GM19240 (cell line): Measurements from ENCODE around the gene LGALS3BP.
A peak's percentile ranks its signal among the peaks of the same experiment; 100 is the strongest.

Source experiments
- DNase-seq: peaks from one replicate; pipeline ENCODE4 v3.0.0; 2011; ENCODE audit warnings: low spot score; ENCODE audit not compliant: insufficient read length

The LGALS3BP gene

DNA sequence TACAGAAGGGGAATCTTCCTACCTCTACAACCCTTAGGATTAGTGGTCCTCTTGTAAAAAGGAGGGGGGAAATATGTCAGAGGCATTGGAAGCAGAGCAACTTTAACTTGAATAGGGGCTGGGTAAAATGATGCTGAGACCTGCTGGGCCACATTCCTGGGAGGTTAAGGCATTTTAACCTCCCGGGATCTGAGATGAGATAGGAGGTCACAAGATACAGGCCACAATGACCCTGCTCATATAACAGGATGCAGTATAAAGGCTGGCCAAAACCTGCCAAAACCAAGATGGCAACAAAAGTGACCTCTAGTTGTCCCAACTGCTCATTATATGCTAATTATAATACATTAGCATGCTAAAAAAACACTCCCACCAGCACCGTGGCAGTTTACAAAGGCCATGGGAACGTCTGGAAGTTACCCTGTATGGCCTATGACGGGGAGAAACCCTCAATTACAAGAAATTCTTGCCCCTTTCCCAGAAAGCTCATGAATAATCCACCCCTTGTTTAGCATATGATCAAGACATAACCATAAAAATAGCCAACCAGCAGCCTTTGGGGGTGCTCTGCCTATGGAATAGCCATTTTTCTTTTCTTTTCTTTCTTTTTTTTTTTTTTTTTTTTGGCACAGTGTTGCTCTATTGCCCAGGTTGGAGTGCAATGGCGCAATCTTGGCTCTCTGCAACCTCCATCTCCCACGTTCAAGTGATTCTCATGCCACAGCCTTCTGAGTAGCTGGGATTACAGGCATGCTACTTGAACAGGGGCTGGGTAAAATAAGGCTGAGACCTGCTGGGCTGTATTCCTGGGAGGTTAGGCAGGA, 38.0 kb upstream of the LGALS3BP start:
- DNase-seq: no peak

DNA sequence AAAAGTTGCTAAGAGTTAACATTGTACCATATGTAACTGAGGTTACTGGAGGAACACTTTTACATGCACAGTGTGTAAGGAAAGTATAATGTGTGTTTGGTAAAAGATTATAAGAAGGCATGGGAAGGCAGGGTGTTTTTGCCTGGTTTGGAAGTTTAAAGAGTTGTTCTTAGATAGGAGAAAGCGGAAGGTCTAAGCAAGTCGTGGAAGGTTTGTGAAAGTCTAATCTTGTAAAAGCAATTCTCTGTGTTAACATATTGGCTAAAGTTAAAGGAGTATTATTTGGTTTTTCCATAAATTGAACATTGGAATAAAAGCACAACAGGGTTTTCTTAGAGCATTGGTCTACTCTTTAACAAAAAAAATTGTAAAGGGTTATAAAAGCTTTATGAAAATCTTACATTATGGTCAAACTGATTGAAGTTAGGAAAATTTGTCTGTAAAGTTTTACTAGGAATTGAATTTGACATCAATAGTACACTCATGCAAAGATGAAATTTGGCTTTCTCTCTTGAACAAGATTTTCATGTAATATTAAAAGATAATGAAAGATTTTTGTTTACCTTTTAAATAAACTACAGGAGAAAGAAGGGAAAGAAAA, 34.5 kb upstream of the LGALS3BP start:
- DNase-seq: no peak

DNA sequence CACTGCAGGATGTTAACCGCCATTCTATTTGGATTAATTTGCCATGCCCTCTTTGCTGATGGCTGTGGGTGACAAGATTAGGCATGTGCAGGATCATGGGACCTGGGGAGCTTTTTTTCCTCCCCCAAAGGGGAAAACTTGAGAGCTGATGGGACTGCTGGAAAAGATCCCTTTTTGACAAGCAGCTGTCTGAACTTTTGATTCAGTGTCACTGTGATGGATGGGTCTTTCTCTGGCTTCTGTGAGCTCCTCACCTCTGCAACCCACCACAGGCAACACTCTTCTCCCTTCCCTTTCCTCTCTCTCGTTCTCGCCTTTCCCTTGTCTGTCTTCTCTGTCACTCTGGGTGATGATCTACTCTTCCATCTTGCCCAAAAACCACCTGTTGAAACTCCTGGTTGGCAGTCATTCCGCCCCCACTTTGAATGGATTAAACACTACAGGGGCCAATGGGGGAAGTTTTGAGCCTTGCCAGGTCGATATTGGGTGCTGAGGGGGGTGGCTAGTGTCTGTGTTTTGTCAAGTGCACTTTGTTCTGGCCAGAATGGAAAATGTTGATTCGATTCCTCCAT, 32.9 kb upstream of the LGALS3BP start:
- no peak for DNase-seq

DNA sequence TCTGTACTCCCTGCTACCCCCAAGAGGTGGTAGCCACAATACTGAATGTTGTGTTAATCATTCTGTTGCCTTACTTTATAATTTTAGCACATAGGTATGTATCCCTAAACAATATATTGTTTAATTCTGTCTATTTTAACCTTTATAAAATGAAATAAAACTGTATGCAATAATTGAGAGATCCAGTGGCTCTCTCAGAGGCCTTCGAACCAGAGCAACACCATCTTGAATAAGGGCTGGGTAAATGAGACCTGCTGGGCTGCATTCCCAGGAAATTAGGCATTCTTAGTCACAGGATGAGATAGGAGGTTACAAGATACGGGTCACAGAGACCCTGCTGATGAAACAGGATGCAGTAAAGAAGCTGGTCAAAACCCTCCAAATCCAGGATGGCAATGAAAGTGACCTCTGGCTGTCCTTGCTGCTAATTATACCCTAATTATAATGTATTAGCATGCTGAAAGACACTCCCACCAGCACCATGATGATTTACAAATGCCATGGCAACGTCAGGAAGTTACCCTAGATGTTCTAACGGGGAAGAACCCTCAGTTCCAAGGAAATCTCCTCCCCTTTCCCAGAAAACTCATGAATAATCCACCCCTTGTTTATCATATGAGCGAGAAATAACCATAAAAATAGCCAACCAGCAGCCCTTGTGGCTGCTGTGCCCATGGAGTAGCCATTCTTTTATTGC, 31.9 kb upstream of the LGALS3BP start:
- no peak for DNase-seq

DNA sequence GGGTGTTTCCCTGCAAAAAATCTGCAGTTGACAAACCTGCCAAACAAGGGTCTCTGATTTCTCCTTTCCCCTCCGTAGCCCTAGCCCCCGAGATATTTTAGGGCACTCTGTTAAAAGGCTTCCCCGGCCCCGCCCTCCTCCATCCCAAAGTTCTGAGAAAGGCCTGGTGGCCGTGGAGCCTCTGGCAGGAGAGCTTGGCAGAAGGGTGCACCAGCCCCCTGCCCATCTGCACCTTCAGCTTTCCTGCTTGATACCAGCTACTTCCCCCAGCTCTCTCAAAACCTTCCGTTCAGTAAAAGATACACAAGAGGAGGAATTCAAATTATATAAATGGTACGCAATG, 30.6 kb upstream of the LGALS3BP start:
- no peak for DNase-seq

DNA sequence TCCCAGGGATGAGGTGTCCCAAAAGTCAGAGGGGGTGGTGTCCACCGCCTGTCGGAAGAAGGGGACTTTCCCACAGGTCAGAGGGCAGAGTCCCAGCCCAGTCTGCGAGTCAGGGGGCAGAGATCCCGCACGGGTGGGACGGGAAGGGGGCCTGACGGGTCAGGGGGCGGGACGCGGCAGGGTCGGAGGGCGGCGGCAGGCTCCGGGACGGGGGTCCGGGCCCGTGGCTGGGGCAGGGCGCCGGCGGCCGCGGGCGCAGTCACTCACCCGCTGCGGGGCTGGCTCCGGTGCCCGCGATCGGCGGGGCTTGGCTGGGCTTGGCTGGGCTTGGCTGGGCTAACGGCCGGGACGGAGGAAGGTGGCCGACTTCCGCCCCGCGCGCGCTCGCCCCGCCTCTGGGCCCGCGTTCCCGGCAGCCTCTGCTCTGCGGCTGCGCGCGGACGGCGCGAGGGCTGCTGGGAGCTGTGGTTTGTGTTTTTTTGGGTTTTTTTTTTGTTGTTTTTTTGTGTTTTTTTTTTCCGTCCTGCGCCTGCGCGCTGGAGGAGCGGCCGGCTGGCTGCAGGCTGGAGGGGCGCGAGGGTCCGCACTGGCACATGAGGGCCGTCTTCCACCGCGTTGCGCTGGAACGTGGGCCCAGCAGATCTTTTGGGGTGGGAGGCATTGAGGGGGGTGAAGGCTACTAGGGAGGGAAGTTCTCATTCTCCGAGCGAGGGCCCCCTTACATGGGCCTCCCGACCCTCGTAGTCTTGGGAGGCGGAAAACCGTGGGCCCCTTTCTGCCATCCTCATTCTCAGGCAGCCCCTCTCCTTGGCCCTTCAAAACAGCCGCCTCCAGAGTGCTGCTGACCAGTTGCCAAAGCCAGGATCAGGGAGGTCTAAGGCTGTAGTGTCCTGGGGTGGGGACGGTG, 29.9 kb upstream of the LGALS3BP start, which contains the start of gene CANT1:
Gene CANT1 (minus strand): TSS at position 368 of the 907 bp plus-strand sequence. CDS start 12,142 bp downstream, outside the sequence.
- peak; percentile 96 for DNase-seq

DNA sequence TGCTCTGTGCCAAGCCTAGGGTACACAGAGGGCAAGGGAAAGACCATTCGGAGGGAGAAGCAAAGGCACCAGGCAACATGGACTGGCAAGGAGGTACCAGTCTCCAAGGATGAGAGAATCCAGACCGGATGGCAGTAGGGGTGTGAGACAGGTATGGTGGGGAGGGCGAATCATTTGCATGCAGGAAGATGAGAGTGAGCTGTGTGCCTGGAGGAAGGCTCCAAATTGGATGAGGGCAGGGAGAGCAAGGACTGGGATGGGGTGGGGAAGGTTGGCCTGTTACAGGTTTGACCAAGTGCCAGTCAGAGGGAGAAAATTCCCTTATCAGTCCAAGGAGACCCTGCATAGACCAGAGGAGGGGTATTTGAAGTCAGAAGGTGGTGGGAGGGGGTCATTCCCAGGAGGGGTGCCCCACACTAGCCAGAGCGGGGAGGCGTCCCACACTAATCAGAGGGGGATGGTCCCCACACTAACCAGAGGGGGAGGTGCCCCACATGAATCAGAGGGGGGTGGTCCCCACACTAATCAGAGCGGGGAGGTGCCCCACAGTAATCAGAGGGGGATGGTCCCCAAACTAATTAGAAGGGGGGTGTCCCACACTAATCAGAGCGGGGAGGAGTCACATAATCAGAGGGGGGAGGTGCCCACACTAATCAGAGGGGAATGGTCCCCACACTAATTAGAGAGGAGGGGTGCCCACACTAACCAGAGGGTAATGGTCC, 29.1 kb upstream of the LGALS3BP start:
- no peak for DNase-seq

DNA sequence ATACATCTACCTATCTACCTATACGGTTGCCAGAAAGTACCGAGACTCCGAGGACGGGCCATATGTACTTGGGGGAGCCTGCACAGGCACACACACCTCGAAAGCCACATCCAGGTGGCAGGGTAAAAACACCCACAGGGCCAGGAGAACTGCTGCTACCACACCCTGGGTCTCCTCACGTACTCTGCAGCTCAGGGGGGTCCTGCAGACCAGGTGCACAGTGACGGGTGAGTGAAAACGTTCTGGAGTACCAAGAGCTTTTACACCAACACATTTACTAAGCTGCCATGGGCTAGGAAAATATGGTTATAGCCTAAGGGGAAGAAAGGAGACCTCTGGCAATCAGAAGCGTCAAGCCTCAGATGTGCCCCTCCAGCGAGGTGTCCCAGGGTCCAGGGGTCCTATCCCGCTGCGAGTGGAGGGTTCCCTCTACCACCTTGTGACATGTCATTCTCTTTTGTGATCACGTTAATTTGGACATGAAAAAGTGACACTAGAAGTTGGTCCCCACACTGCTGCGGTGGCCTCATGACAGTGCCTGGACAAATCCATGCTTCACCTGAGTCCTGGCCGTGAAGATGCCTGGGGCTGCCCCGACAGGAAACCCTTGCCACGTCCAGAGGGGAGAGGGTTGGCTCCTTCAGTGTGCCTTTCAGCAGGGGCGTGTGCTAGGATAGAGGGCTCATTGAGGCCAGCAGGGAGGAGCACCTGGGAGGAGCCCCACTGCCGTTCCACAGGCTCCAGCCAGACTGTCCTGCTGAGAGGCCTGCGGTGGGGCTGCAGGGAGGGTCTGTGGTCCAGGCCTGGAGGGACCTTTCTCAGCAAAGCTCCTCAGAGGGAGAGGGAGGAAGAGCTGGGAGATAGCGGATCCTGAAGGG, 28.0 kb upstream of the LGALS3BP start:
- no peak for DNase-seq

DNA sequence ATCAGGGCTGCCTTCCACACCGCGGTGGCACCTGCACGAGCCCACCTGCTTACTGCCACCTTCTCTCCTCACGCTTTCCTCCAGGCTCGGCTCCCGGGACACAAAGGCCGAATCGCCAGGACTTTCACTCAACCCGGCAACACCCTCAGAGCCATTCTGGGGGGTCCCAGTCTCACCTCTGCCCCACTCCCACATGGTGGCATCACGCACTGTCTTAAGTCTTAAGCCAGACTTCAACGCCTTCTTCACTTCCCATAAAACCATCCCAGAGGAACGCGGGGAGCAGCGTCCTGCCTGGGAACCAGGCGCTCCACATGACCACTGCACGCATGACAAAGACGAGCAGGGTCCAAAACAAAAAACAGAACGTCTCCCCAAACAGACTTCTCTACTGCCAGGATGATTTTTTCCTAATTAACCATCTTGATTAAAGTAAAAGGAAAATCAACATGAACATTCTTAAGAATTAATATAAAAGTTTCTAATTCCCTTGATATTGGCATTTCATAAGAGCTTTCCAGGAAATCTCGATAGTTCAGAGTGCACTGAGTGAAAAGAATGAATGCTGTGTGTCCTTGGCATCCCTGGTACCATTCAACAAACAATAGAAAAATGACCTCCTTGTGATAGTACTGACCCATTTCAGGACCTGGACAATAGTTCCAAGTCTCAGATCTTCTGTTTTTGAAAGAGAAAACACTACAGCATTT, 27.2 kb upstream of the LGALS3BP start:
- no peak for DNase-seq

DNA sequence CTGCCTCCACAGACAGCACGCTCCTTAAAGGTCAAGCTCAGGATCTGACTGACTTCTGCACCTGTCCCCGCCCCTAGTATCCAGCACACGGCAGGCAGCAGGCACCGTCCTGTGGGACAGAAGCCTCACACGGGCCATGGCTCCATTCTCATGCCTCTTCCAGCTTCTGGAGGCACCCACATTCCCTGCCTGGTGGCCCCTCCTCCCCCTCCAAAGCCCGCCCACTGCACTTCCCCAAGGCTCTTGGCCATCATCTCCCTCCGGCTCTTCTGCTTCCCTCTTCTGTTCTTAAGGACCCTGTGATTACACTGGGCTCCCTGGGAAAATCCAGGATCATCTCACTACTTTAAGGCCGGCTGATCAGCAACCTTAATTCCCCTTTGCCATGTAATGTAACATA, 26.3 kb upstream of the LGALS3BP start:
- no peak for DNase-seq

DNA sequence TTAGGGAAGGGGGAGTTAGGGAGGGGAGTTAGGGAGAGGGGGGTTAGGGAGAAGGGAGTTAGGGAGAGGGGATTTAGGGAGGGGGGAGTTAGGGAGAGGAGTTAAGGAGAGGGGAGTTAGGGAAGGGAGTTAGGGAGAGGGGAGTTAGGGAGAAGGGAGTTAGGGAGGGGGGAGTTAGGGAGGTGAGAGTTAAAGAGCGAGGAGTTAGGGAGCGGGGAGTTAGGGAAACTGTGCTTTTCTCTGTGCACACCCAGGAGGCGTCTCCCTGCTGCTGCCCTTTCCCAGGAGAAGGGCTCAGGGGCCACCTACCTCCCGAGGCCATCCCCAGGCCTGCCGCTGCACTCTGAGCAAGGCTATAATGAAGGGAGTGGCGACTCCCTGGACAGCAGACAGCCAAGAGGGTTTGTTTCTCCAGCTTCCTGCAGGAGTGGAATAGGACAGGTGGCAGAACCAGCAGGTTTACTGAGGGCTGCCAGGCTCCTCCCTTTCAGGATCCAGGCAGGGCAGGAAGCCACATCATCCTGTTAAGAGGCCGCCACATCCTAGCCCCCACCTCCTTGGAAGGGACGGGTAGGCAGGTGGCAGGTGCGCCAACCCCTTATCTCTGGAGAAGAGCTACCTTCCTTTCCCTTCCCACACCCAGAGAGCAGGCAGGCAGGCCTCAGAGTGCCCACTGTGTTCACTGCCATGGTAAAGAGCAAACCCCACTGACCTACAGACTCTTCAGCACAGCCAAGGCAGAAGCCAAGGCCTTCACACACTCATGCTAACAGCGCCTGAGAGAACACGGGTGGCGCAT, 25.5 kb upstream of the LGALS3BP start:
- no peak for DNase-seq

DNA sequence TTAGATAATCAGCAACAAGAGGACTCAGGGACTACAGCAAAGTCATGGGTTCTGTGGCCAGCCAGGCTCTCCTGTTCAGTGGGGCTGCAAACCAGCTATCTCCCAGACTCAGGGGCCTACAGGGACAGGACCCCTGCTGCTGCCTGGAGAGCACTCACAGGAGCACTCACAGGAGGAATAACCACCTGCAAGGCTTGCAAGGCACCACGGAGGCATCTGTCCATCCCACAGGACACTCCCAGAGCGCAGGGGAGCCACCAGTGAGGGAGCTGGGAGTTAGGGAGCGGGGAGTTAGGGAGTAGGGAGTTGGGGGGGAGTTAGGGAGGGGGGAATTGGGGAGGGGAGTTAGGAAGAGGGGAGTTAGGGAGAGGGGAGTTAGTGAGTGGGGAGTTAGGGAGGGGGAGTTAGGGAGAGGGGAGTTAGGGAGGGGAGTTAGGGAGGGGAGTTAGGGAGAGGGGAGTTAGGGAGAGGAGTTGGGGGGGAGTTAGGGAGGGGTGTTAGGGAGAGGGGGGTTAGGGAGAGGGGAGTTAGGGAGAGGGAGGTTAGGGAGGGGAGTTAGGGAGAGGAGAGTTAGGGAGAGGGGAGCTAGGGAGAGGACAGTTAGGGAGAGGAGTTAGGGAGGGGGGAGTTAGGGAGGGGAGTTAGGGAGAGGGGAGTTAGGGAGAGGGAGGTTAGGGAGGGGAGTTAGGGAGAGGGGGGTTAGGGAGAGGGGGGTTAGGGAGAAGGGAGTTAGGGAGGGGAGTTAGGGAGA, 24.1 kb upstream of the LGALS3BP start:
- DNase-seq: no peak

DNA sequence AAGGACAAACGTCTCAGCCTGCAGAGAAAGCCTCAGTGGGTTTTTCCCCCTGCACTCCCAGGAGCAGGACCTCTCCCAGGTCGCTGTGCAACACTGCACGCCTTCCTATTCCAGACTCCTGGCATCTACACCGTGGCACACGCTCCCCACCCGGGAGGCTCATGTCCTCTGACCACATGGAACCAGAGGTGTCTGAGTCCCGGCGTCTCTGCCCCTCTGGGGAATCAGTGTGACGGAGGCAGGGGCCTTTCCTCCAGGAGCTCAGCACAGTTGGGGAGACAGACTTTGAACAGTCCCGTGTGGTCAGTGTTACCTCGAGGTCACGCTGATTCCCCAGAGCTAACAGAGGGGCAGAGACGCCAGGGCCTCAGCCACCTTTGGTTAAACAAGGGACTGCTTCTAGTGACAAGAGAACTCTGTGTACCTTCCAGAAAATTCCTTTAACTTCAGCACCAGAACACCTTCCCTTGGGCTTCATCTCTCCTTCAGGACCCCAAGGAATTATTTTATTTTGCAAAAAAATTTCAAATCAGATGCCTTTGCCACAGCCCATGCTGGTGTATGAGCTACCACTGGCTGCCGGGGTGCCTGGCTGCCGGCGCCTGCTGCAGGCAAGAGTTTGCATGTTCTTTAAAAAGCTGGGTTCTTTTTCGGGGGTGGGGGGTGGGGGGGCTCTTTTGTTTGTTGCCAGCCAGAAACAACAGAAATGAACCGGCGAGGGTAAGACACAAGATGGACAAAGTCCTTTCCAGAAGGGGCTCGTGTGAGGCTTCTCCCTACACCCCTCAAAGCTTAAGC, 23.3 kb upstream of the LGALS3BP start:
- DNase-seq: no peak

DNA sequence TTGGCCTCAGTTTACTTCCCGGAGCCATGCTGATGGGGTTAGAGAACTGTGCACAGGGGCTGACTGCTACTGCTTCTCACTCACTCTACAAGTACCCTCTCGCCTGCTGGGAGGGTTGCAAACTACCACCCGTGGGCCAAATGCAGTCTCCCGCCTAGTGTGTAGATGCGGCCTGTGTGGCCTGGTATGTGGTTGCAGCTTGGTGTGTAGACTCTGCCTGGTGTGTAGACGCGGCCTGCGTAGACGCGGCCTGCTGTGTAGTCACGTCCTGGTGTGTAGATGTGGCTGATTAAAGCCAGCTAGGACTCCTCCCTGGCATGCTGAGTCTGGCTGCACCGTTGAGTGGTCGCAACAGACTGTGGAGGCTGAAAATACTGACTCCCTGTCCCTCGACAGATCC, 22.6 kb upstream of the LGALS3BP start:
- no peak for DNase-seq

DNA sequence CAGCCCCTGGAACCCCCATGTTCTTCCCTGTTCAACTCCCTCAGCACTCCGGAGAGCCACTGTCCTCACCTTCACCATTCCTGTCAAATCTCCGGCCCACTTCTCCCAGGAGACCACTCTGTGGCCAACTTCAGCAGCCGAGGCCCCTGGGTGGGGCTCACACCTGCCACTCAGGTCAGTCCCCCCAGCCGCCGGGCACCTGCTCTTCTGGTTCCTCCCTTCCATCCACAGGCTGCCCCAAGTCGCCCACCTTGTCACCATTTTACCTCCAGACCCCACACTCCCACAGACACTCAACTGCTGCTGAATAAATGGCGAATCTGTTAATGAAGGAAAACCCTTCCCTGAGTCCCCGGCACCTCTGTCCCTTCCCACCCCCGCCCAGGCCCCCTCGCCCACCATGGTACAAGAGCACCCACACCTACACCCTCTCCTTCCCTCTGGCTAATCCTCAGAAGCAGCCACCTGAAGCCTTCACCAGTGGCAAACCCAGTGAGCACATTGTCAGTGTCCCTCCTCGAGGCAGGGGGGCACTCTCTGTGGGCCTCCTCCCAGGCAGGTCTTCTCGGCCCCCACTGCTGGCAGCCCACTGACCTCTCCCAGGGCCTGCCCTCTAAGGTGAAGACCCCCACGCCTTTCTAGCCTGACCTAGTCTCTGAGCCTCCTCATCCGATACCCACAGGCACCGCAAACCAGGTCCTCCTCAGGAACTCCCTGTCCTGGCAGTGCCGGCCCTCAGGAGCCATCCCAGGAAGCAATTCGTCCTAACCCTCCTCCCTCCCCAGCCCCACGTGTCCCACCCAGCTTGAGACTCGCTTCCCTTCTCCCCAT, 21.7 kb upstream of the LGALS3BP start:
- DNase-seq: no peak
